Tibial nerve (tissue), 4 donors: ENCODE data around the gene RGS17.

Experiments used
- CTCF ChIP-seq, 5 experiments: fragments of 200-600 bp in 3 of 5; fragments of 450-650 bp in 2 of 5; sonication (generic) in 3 of 5; IDR thresholded peaks; one replicate each; pipeline ENCODE4 v1.5.1; 2016 to 2019; ENCODE audit warnings: antibody characterized with exemption in 5 of 5, mild to moderate bottlenecking in 3 of 5, moderate library complexity in 2 of 5
- EP300 ChIP-seq, 2 donors: sonication (generic); formaldehyde crosslinking; IDR thresholded peaks; one replicate each; pipeline ENCODE4 v1.6.1; 2017; ENCODE audit warnings: antibody characterized with exemption in 2 of 2, mild to moderate bottlenecking in 1 of 2
- POLR2A ChIP-seq, 2 donors: fragments of 450-650 bp; IDR thresholded peaks; one replicate each; pipeline ENCODE4 v1.6.1; 2017; ENCODE audit warnings: antibody characterized with exemption in 2 of 2, mild to moderate bottlenecking in 2 of 2, moderate library complexity in 2 of 2

GRCh38 chr6:152984513-152984872 is 146.6 kb downstream of the RGS17 start:
- no peak for TF ChIP-seq CTCF (IDR thresholded peaks at IDR 0.05)
- TF ChIP-seq POLR2A (IDR thresholded peaks at IDR 0.05) = no peak
- TF ChIP-seq EP300 (IDR thresholded peaks at IDR 0.05) = no peak
